C4-2B (cell line): Measurements from ENCODE around the gene PRKCA.

Experiments
- H3K27ac ChIP-seq: fragments of 450-650 bp; 2 replicates; pipeline ENCODE4 v1.5.1; 2017
- CTCF ChIP-seq: fragments of 450-650 bp; conservative IDR thresholded peaks from 2 replicates; pipeline ENCODE4 v1.5.1; 2017; ENCODE audit warnings: mild to moderate bottlenecking
- ZFX ChIP-seq: fragments of 450-650 bp; IDR thresholded peaks from 2 replicates; pipeline ENCODE4 v1.6.1; 2017

PRKCA gene

GRCh38 chr17:66465701-66466100 lies 163.3 kb downstream of the PRKCA start:
- H3K27ac ChIP-seq = no peak overlapping the region
- no peak for TF ChIP-seq ZFX
- TF ChIP-seq CTCF = no peak

GRCh38 chr17:66466106-66466820 lies 163.8 kb downstream of the PRKCA start:
- TF ChIP-seq ZFX (no peak), CTCF (no peak)
- no peak overlapping the region for H3K27ac ChIP-seq

- TF ChIP-seq CTCF (no peak), ZFX (no peak)
- H3K27ac ChIP-seq = no peak overlapping the region
Observed at GRCh38 chr17:66466840-66467367, 164.5 kb downstream of the PRKCA start.

GRCh38 chr17:66467766-66468165 lies 165.4 kb downstream of the PRKCA start:
- no peak overlapping the region for H3K27ac ChIP-seq
- no peak for TF ChIP-seq ZFX
- no peak for TF ChIP-seq CTCF

GRCh38 chr17:66468241-66469087 lies 166.1 kb downstream of the PRKCA start:
- TF ChIP-seq CTCF = no peak
- TF ChIP-seq ZFX = no peak
- H3K27ac ChIP-seq = no peak overlapping the region

- TF ChIP-seq ZFX = no peak
- no peak for TF ChIP-seq CTCF
- no peak overlapping the region for H3K27ac ChIP-seq
Observed at GRCh38 chr17:66469088-66469442, 166.7 kb downstream of the PRKCA start.

- H3K27ac ChIP-seq = no peak overlapping the region
- TF ChIP-seq ZFX (no peak), CTCF (no peak)
Observed at GRCh38 chr17:66469461-66469860, 167.0 kb downstream of the PRKCA start.
